HEK293 (cell line): ENCODE measurements around the gene TIMP2.

Source experiments
- GLIS1 ChIP-seq: fragments of 450-650 bp; formaldehyde crosslinking; IDR thresholded peaks from 2 replicates; pipeline ENCODE4 v1.5.1; 2016; ENCODE audit warnings: missing biosample characterization, missing genetic modification characterization
- GLIS2 ChIP-seq: fragments of 450-650 bp; formaldehyde crosslinking; IDR thresholded peaks from 2 replicates; pipeline ENCODE4 v1.5.1; 2016; ENCODE audit warnings: missing biosample characterization, missing genetic modification characterization
- KLF16 ChIP-seq: fragments of 450-650 bp; formaldehyde crosslinking; IDR thresholded peaks from 2 replicates; pipeline ENCODE4 v1.5.1; 2017; ENCODE audit warnings: missing biosample characterization, missing genetic modification characterization
- KLF9 ChIP-seq: fragments of 450-650 bp; formaldehyde crosslinking; IDR thresholded peaks from 2 replicates; pipeline ENCODE4 v1.5.1; 2016; ENCODE audit warnings: missing biosample characterization, missing genetic modification characterization, low read depth
- OSR2 ChIP-seq: fragments of 450-650 bp; formaldehyde crosslinking; IDR thresholded peaks from 2 replicates; pipeline ENCODE4 v1.5.1; 2016; ENCODE audit warnings: missing biosample characterization, missing genetic modification characterization
- PRDM1 ChIP-seq: fragments of 450-650 bp; formaldehyde crosslinking; IDR thresholded peaks from 2 replicates; pipeline ENCODE4; 2016; ENCODE audit warnings: missing biosample characterization, missing genetic modification characterization
- RBAK ChIP-seq: fragments of 450-650 bp; formaldehyde crosslinking; IDR thresholded peaks from 2 replicates; pipeline ENCODE4 v1.5.1; 2016; ENCODE audit warnings: missing biosample characterization, missing genetic modification characterization
- SALL2 ChIP-seq: fragments of 450-650 bp; formaldehyde crosslinking; IDR thresholded peaks from 2 replicates; pipeline ENCODE4 v1.5.0; 2017; ENCODE audit warnings: missing biosample characterization, mild to moderate bottlenecking, missing genetic modification characterization, borderline replicate concordance
- SP3 ChIP-seq: fragments of 450-650 bp; formaldehyde crosslinking; IDR thresholded peaks from 2 replicates; pipeline ENCODE4 v1.5.1; 2016; ENCODE audit warnings: missing biosample characterization, missing genetic modification characterization
- TCF7L2 ChIP-seq: IDR thresholded peaks from 2 replicates; pipeline ENCODE4 v1.6.1; 2011; ENCODE audit warnings: low read depth, mild to moderate bottlenecking, inconsistent platforms, low read length, moderate library complexity, borderline replicate concordance
- ZNF121 ChIP-seq: fragments of 450-650 bp; formaldehyde crosslinking; IDR thresholded peaks from 2 replicates; pipeline ENCODE4 v1.5.1; 2016; ENCODE audit warnings: missing biosample characterization, missing genetic modification characterization
- ZNF157 ChIP-seq: fragments of 450-650 bp; formaldehyde crosslinking; IDR thresholded peaks from 2 replicates; pipeline ENCODE4 v1.5.1; 2016; ENCODE audit warnings: missing biosample characterization, missing genetic modification characterization
- ZNF214 ChIP-seq: fragments of 450-650 bp; formaldehyde crosslinking; IDR thresholded peaks from 2 replicates; pipeline ENCODE4 v1.5.1; 2017; ENCODE audit warnings: missing biosample characterization, mild to moderate bottlenecking, missing genetic modification characterization, borderline replicate concordance
- ZNF335 ChIP-seq: fragments of 450-650 bp; formaldehyde crosslinking; conservative IDR thresholded peaks from 2 replicates; pipeline ENCODE4 v1.5.1; 2016; ENCODE audit warnings: missing biosample characterization, missing genetic modification characterization
- ZNF341 ChIP-seq: fragments of 450-650 bp; formaldehyde crosslinking; IDR thresholded peaks from 2 replicates; pipeline ENCODE4; 2016; ENCODE audit warnings: low read depth, missing biosample characterization, missing genetic modification characterization
- ZNF416 ChIP-seq: fragments of 450-650 bp; formaldehyde crosslinking; IDR thresholded peaks from 2 replicates; pipeline ENCODE4 v1.5.1; 2016; ENCODE audit warnings: missing biosample characterization, missing genetic modification characterization
- ZNF560 ChIP-seq: fragments of 450-650 bp; formaldehyde crosslinking; IDR thresholded peaks from 2 replicates; pipeline ENCODE4 v1.5.1; 2017; ENCODE audit warnings: missing biosample characterization, missing genetic modification characterization, borderline replicate concordance
- ZNF571 ChIP-seq: fragments of 450-650 bp; formaldehyde crosslinking; IDR thresholded peaks from 2 replicates; pipeline ENCODE4 v1.5.0; 2017; ENCODE audit warnings: missing biosample characterization, missing genetic modification characterization
- ZNF610 ChIP-seq: fragments of 450-650 bp; formaldehyde crosslinking; IDR thresholded peaks from 2 replicates; pipeline ENCODE4 v1.5.1; 2016; ENCODE audit warnings: missing biosample characterization, missing genetic modification characterization, borderline replicate concordance
- ZNF701 ChIP-seq: fragments of 450-650 bp; formaldehyde crosslinking; IDR thresholded peaks from 2 replicates; pipeline ENCODE4 v1.5.1; 2016; ENCODE audit warnings: missing biosample characterization, missing genetic modification characterization
- ZNF777 ChIP-seq: fragments of 450-650 bp; formaldehyde crosslinking; IDR thresholded peaks from 2 replicates; pipeline ENCODE4 v1.5.1; 2017; ENCODE audit warnings: missing biosample characterization, missing genetic modification characterization, borderline replicate concordance
- TF ChIP-seq, protein P1 (sequence below): fragments of 450-650 bp; formaldehyde crosslinking; IDR thresholded peaks from 2 replicates; pipeline ENCODE4 v1.5.1; 2016; ENCODE audit warnings: missing biosample characterization, missing genetic modification characterization
- TF ChIP-seq, protein P2 (sequence below): fragments of 450-650 bp; formaldehyde crosslinking; IDR thresholded peaks from 2 replicates; pipeline ENCODE4 v1.5.1; 2016; ENCODE audit warnings: missing biosample characterization, missing genetic modification characterization
- TF ChIP-seq, protein P3 (sequence below): fragments of 450-650 bp; formaldehyde crosslinking; IDR thresholded peaks from 2 replicates; pipeline ENCODE4 v1.5.1; 2016; ENCODE audit warnings: missing biosample characterization, missing genetic modification characterization
- TF ChIP-seq, protein P4 (sequence below): fragments of 450-650 bp; formaldehyde crosslinking; IDR thresholded peaks from 2 replicates; pipeline ENCODE4 v1.5.1; 2016; ENCODE audit warnings: missing biosample characterization, missing genetic modification characterization, borderline replicate concordance
- TF ChIP-seq, protein P5 (sequence below): fragments of 450-650 bp; formaldehyde crosslinking; IDR thresholded peaks from 2 replicates; pipeline ENCODE4 v1.5.1; 2016; ENCODE audit warnings: missing biosample characterization, missing genetic modification characterization
- TF ChIP-seq, protein P6 (sequence below): fragments of 450-650 bp; formaldehyde crosslinking; IDR thresholded peaks from 2 replicates; pipeline ENCODE4 v1.5.1; 2017; ENCODE audit warnings: missing biosample characterization, missing genetic modification characterization
- TF ChIP-seq, protein P7 (sequence below): IDR thresholded peaks from 2 replicates; pipeline ENCODE4 v1.6.1; 2011; ENCODE audit warnings: mild to moderate bottlenecking, low read depth, low read length, borderline replicate concordance

The TIMP2 gene

DNA sequence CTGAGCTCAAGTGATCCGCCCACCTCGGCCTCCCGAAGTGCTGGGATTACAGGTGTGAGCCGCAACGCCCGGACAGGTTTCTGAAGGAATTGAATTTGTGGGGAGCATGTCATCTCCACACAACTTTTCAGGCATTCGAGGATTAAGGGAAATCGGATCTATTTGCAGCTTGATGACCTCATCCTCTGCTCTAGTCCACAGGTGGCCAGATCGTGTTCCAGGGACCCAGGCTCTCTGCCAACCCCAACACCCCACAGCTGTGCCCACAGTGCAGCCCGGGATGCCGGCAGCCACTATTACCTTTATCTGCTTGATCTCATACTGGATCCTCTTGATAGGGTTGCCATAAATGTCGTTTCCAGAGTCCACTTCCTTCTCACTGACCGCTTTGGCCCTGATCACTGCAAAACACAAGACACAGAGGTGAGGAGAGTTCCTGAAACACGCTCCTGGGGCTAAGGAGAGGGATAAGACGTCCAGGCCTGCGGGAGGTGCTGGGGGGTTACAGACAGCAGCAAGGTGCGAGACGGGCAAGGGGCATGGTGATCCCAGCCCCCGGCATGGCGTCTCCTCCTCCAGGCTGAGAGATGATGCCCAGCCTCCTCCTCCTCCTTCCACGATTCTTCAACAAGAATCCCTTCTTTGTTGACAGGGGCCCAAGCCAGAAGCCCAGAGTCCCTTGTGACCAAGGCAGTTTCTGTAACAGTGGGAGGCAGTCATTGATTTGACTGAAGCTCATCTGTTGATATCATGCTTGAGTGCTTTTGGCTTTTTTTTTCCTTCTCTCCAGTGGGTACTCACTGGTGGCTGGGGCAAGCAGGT, 51.5 kb downstream of the TIMP2 start (continued):
- TF ChIP-seq KLF16 (tag by site-specific recombination) (peak; percentile 57; the same call in 1 of the 2 replicates), ZNF121 (no peak), GLIS1 (peak; percentile 98), ZNF560 (tag by site-specific recombination) (no peak), ZNF341 (tag by site-specific recombination) (no peak), ZNF777 (tag by site-specific recombination) (no peak), RBAK (tag by site-specific recombination) (no peak), ZNF701 (tag by site-specific recombination) (no peak), ZNF157 (tag by site-specific recombination) (no peak), KLF9 (tag by site-specific recombination) (no peak), ZNF214 (no peak), SALL2 (tag by site-specific recombination) (no peak), SP3 (tag by site-specific recombination) (no peak), GLIS2 (peak; percentile 85), PRDM1 (tag by site-specific recombination) (no peak), OSR2 (peak; percentile 79), ZNF335 (peak; percentile 59), TCF7L2 (no peak), ZNF571 (tag by site-specific recombination) (no peak), ZNF416 (tag by site-specific recombination) (no peak), ZNF610 (no peak)
- TF ChIP-seq, protein P1, sequence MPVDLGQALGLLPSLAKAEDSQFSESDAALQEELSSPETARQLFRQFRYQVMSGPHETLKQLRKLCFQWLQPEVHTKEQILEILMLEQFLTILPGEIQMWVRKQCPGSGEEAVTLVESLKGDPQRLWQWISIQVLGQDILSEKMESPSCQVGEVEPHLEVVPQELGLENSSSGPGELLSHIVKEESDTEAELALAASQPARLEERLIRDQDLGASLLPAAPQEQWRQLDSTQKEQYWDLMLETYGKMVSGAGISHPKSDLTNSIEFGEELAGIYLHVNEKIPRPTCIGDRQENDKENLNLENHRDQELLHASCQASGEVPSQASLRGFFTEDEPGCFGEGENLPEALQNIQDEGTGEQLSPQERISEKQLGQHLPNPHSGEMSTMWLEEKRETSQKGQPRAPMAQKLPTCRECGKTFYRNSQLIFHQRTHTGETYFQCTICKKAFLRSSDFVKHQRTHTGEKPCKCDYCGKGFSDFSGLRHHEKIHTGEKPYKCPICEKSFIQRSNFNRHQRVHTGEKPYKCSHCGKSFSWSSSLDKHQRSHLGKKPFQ (tag by site-specific recombination), result no peak
- TF ChIP-seq, protein P2, sequence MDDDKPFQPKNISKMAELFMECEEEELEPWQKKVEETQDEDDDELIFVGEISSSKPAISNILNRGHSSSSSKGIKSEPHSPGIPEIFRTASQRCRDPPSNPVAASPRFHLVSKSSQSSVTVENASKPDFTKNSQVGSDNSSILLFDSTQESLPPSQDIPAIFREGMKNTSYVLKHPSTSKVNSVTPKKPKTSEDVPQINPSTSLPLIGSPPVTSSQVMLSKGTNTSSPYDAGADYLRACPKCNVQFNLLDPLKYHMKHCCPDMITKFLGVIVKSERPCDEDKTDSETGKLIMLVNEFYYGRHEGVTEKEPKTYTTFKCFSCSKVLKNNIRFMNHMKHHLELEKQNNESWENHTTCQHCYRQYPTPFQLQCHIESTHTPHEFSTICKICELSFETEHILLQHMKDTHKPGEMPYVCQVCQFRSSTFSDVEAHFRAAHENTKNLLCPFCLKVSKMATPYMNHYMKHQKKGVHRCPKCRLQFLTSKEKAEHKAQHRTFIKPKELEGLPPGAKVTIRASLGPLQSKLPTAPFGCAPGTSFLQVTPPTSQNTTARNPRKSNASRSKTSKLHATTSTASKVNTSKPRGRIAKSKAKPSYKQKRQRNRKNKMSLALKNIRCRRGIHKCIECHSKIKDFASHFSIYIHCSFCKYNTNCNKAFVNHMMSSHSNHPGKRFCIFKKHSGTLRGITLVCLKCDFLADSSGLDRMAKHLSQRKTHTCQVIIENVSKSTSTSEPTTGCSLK (tag by site-specific recombination), result no peak
- TF ChIP-seq, protein P3, sequence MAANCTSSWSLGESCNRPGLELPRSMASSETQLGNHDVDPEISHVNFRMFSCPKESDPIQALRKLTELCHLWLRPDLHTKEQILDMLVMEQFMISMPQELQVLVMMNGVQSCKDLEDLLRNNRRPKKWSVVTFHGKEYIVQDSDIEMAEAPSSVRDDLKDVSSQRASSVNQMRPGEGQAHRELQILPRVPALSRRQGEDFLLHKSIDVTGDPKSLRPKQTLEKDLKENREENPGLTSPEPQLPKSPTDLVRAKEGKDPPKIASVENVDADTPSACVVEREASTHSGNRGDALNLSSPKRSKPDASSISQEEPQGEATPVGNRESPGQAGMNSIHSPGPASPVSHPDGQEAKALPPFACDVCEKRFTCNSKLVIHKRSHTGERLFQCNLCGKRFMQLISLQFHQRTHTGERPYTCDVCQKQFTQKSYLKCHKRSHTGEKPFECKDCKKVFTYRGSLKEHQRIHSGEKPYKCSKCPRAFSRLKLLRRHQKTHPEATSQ (tag by site-specific recombination), result no peak
- TF ChIP-seq, protein P4, sequence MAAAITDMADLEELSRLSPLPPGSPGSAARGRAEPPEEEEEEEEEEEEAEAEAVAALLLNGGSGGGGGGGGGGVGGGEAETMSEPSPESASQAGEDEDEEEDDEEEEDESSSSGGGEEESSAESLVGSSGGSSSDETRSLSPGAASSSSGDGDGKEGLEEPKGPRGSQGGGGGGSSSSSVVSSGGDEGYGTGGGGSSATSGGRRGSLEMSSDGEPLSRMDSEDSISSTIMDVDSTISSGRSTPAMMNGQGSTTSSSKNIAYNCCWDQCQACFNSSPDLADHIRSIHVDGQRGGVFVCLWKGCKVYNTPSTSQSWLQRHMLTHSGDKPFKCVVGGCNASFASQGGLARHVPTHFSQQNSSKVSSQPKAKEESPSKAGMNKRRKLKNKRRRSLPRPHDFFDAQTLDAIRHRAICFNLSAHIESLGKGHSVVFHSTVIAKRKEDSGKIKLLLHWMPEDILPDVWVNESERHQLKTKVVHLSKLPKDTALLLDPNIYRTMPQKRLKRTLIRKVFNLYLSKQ (tag by site-specific recombination), result no peak
- TF ChIP-seq, protein P5, sequence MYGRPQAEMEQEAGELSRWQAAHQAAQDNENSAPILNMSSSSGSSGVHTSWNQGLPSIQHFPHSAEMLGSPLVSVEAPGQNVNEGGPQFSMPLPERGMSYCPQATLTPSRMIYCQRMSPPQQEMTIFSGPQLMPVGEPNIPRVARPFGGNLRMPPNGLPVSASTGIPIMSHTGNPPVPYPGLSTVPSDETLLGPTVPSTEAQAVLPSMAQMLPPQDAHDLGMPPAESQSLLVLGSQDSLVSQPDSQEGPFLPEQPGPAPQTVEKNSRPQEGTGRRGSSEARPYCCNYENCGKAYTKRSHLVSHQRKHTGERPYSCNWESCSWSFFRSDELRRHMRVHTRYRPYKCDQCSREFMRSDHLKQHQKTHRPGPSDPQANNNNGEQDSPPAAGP (tag by site-specific recombination), result peak; percentile 62; the same call in 1 of the 2 replicates
- TF ChIP-seq, protein P6, sequence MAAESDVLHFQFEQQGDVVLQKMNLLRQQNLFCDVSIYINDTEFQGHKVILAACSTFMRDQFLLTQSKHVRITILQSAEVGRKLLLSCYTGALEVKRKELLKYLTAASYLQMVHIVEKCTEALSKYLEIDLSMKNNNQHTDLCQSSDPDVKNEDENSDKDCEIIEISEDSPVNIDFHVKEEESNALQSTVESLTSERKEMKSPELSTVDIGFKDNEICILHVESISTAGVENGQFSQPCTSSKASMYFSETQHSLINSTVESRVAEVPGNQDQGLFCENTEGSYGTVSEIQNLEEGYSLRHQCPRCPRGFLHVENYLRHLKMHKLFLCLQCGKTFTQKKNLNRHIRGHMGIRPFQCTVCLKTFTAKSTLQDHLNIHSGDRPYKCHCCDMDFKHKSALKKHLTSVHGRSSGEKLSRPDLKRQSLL (tag by site-specific recombination), result no peak
- TF ChIP-seq, protein P7, sequence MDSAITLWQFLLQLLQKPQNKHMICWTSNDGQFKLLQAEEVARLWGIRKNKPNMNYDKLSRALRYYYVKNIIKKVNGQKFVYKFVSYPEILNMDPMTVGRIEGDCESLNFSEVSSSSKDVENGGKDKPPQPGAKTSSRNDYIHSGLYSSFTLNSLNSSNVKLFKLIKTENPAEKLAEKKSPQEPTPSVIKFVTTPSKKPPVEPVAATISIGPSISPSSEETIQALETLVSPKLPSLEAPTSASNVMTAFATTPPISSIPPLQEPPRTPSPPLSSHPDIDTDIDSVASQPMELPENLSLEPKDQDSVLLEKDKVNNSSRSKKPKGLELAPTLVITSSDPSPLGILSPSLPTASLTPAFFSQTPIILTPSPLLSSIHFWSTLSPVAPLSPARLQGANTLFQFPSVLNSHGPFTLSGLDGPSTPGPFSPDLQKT, result no peak
